Neural cell (in vitro differentiated cells): ENCODE data around the gene NR5A2.

Source experiments
- EP300 ChIP-seq: fragments of 450-650 bp; conservative IDR thresholded peaks from 2 replicates; pipeline ENCODE4 v1.6.1; 2014; ENCODE audit warnings: antibody characterized with exemption, mild to moderate bottlenecking, moderate library complexity; ENCODE audit not compliant: poor library complexity, severe bottlenecking
- EZH2 ChIP-seq: fragments of 200-600, 300-800 bp; shearing (Covaris generic), sonication (generic); IDR thresholded peaks from 2 replicates; pipeline ENCODE4 v1.6.1; 2014; ENCODE audit warnings: antibody characterized with exemption, low read length, borderline replicate concordance, mild to moderate bottlenecking; ENCODE audit not compliant: insufficient read depth, poor library complexity, severe bottlenecking
- MXI1 ChIP-seq: fragments of 450-650 bp; conservative IDR thresholded peaks from 2 replicates; pipeline ENCODE4 v1.6.1; 2014; ENCODE audit warnings: antibody characterized with exemption, mild to moderate bottlenecking; ENCODE audit not compliant: poor library complexity, severe bottlenecking
- POLR2AphosphoS5 ChIP-seq: IDR thresholded peaks from 2 replicates; pipeline ENCODE4 v1.6.1; 2012
- RAD21 ChIP-seq: fragments of 450-650 bp; conservative IDR thresholded peaks from 2 replicates; pipeline ENCODE4 v1.6.1; 2014; ENCODE audit warnings: antibody characterized with exemption, mild to moderate bottlenecking, moderate library complexity
- REST ChIP-seq: IDR thresholded peaks from 2 replicates; pipeline ENCODE4 v1.6.1; 2012; ENCODE audit warnings: borderline replicate concordance
- TAF1 ChIP-seq: IDR thresholded peaks from 2 replicates; pipeline ENCODE4 v1.6.1; 2012; ENCODE audit warnings: low read depth
- TF ChIP-seq, protein P1 (sequence below): fragments of 450-650 bp; IDR thresholded peaks from 2 replicates; pipeline ENCODE4 v1.5.1; 2014; ENCODE audit warnings: antibody characterized with exemption, mild to moderate bottlenecking, moderate library complexity; ENCODE audit not compliant: poor library complexity, severe bottlenecking

DNA sequence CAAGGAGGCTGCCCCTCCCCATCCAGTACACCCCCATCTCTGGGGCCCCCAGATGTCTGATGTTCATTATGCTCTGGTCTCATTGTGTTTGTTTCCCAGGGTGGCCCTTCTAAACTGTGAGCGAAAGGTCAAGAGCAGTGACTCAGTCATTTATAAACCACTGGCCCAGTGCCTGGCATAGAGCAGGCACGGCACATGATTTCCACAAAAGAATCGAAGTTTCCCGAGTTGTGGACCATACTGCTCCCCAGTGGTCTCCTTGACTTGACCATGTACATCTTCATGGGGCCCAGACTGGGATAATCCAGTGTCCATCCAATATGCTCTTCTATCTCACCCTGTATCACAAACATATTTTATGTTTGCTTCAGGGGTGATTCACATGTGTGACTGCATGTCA lies 153.3 kb downstream of the NR5A2 start:
- TF ChIP-seq, protein P1, sequence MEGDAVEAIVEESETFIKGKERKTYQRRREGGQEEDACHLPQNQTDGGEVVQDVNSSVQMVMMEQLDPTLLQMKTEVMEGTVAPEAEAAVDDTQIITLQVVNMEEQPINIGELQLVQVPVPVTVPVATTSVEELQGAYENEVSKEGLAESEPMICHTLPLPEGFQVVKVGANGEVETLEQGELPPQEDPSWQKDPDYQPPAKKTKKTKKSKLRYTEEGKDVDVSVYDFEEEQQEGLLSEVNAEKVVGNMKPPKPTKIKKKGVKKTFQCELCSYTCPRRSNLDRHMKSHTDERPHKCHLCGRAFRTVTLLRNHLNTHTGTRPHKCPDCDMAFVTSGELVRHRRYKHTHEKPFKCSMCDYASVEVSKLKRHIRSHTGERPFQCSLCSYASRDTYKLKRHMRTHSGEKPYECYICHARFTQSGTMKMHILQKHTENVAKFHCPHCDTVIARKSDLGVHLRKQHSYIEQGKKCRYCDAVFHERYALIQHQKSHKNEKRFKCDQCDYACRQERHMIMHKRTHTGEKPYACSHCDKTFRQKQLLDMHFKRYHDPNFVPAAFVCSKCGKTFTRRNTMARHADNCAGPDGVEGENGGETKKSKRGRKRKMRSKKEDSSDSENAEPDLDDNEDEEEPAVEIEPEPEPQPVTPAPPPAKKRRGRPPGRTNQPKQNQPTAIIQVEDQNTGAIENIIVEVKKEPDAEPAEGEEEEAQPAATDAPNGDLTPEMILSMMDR, result no peak
- TF ChIP-seq EZH2 (no peak), REST (no peak), TAF1 (no peak), POLR2AphosphoS5 (no peak), EP300 (no peak), MXI1 (no peak), RAD21 (no peak)
